ENCODE results near the gene ESR2.
A peak's percentile ranks its signal among the peaks of the same experiment; 100 is the strongest.
"Not testable (repeated sequence)": the region's sequence is repeated elsewhere in the genome, so short reads cannot be mapped to it uniquely, and the experiment has no call there.

Gene ESR2

GRCh38 chr14:64126548-64126947 is 167.6 kb downstream of the ESR2 start:
- DNase-seq (ENCODE audit: low spot score), result no peak

- no peak for DNase-seq (ENCODE audit: low spot score)
These were observed 168.9 kb downstream of the ESR2 start for GRCh38 chr14:64125270-64125669.

- DNase-seq (ENCODE audit: low spot score), result no peak
These were observed 170.8 kb downstream of the ESR2 start for GRCh38 chr14:64123241-64123822.

- no peak for DNase-seq (ENCODE audit: low spot score)
These were observed 174.2 kb downstream of the ESR2 start for GRCh38 chr14:64119980-64120379.

GRCh38 chr14:64119500-64119899 is 174.7 kb downstream of the ESR2 start:
- DNase-seq (ENCODE audit: low spot score), result no peak

GRCh38 chr14:64118892-64119291 is 175.3 kb downstream of the ESR2 start:
- DNase-seq (ENCODE audit: low spot score), result no peak

- not testable (repeated sequence) for DNase-seq (ENCODE audit: low spot score)
These were observed 175.8 kb downstream of the ESR2 start for GRCh38 chr14:64118403-64118742.

- peak; percentile 76 for DNase-seq (ENCODE audit: low spot score)
These were observed 176.3 kb downstream of the ESR2 start for GRCh38 chr14:64117671-64118402.

- DNase-seq (ENCODE audit: low spot score), result no peak
These were observed 178.8 kb downstream of the ESR2 start for GRCh38 chr14:64115401-64115800.

GRCh38 chr14:64114796-64115195 is 179.4 kb downstream of the ESR2 start:
- no peak for DNase-seq (ENCODE audit: low spot score)

GRCh38 chr14:64114166-64114565 is 180.0 kb downstream of the ESR2 start:
- no peak for DNase-seq (ENCODE audit: low spot score)

GRCh38 chr14:64112867-64113678 is 181.1 kb downstream of the ESR2 start:
- no peak for DNase-seq (ENCODE audit: low spot score)

- DNase-seq (ENCODE audit: low spot score), result no peak
These were observed 183.4 kb downstream of the ESR2 start for GRCh38 chr14:64110802-64111201.

GRCh38 chr14:64109819-64110554 is 184.2 kb downstream of the ESR2 start:
- DNase-seq (ENCODE audit: low spot score), result no peak

GRCh38 chr14:64107438-64107837 is 186.7 kb downstream of the ESR2 start:
- DNase-seq (ENCODE audit: low spot score), result no peak

- DNase-seq (ENCODE audit: low spot score), result no peak
These were observed 196.1 kb downstream of the ESR2 start for GRCh38 chr14:64098120-64098519.

GRCh38 chr14:64095620-64096019 is 198.6 kb downstream of the ESR2 start:
- DNase-seq (ENCODE audit: low spot score), result peak; percentile 15

- no peak for DNase-seq (ENCODE audit: low spot score)
These were observed 201.2 kb downstream of the ESR2 start for GRCh38 chr14:64092940-64093339.

- DNase-seq (ENCODE audit: low spot score), result no peak
These were observed 201.8 kb downstream of the ESR2 start for GRCh38 chr14:64092338-64092737.

GRCh38 chr14:64091217-64091616 is 203.0 kb downstream of the ESR2 start:
- DNase-seq (ENCODE audit: low spot score), result no peak

- no peak for DNase-seq (ENCODE audit: low spot score)
These were observed 204.3 kb downstream of the ESR2 start for GRCh38 chr14:64089920-64090319.

- no peak for DNase-seq (ENCODE audit: low spot score)
These were observed 205.6 kb downstream of the ESR2 start for GRCh38 chr14:64088647-64088964.

GRCh38 chr14:64082837-64083236 is 211.3 kb downstream of the ESR2 start:
- DNase-seq (ENCODE audit: low spot score), result no peak
